Stimulated activated memory B cell treated with anti-CD40 and anti-IgM and Interleukin-4, amounts not matched to agents 10 μg/mL and 1 μg/mL and 100 μg/mL, for 72 hours (primary cell): ENCODE data around the gene NRP2.

Experiments used
- ATAC-seq: fragments of 150-1000 bp; cut with Tn5 transposase; 2 replicates; pipeline ENCODE4 v1.10.0; 2021
- H3K27ac Mint-ChIP-seq: one replicate; pipeline ENCODE4 v1.8.0; 2022; ENCODE audit warnings: mild to moderate bottlenecking, mixed read lengths
- H3K27me3 Mint-ChIP-seq: one replicate; pipeline ENCODE4 v1.8.0; 2022; ENCODE audit warnings: mixed read lengths
- H3K36me3 Mint-ChIP-seq: one replicate; pipeline ENCODE4 v1.8.0; 2022; ENCODE audit warnings: mixed read lengths
- H3K4me1 Mint-ChIP-seq: one replicate; pipeline ENCODE4 v1.8.0; 2022; ENCODE audit warnings: mixed read lengths
- H3K4me3 Mint-ChIP-seq: one replicate; pipeline ENCODE4 v1.8.0; 2022; ENCODE audit warnings: mild to moderate bottlenecking, moderate library complexity, mixed read lengths
- H3K9me3 Mint-ChIP-seq: one replicate; pipeline ENCODE4 v1.8.0; 2022; ENCODE audit warnings: mixed read lengths

The NRP2 gene

GRCh38 chr2:205769495-205769850 is 87.2 kb downstream of the NRP2 start:
- no peak overlapping the region for H3K4me3 Mint-ChIP-seq
- no peaks in the 10 kb centered on the region for H3K36me3 Mint-ChIP-seq
- H3K27me3 Mint-ChIP-seq = peaks cover 55% of the 10 kb centered on the region
- no peak overlapping the region for H3K27ac Mint-ChIP-seq
- peaks cover 6% of the 10 kb centered on the region for H3K4me1 Mint-ChIP-seq
- H3K9me3 Mint-ChIP-seq = no peaks in the 10 kb centered on the region
- no peak for ATAC-seq

DNA sequence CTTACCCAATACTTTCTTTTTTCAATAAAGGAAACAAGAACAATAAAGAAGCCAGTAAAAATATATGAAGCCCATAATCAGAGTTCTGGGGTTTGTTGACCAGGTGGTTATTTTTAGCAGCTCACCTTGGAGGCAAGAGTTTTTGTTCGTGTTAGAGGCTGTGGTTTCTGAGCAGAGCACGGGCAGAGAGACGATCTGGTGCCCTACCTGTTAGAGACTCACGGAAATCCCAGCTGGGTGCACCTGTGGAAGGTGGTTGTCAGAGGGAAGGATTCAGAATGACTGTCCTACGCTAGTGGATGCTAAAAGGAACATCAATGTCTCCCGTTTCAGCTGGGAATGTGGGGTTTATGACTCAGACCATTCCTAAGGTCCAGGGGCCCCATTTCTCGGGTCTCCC is 87.6 kb downstream of the NRP2 start:
- Mint-ChIP-seq H3K27ac (no peak overlapping the region), H3K36me3 (no peaks in the 10 kb centered on the region), H3K27me3 (peaks cover 52% of the 10 kb centered on the region), H3K4me3 (no peak overlapping the region), H3K9me3 (no peaks in the 10 kb centered on the region), H3K4me1 (peaks cover 6% of the 10 kb centered on the region)
- ATAC-seq = no peak

- H3K36me3 Mint-ChIP-seq = no peaks in the 10 kb centered on the region
- H3K4me3 Mint-ChIP-seq = no peak overlapping the region
- no peaks in the 10 kb centered on the region for H3K9me3 Mint-ChIP-seq
- no peak for ATAC-seq
- no peak overlapping the region for H3K27ac Mint-ChIP-seq
- H3K27me3 Mint-ChIP-seq = peaks cover 52% of the 10 kb centered on the region
- H3K4me1 Mint-ChIP-seq = peaks cover 12% of the 10 kb centered on the region
Observed at GRCh38 chr2:205770577-205770976, 88.3 kb downstream of the NRP2 start.

- Mint-ChIP-seq H3K27ac (no peak overlapping the region), H3K4me3 (no peak overlapping the region), H3K4me1 (peaks cover 16% of the 10 kb centered on the region), H3K27me3 (peaks cover 54% of the 10 kb centered on the region), H3K9me3 (no peaks in the 10 kb centered on the region), H3K36me3 (no peaks in the 10 kb centered on the region)
- ATAC-seq = no peak
Observed at GRCh38 chr2:205771031-205771430, 88.7 kb downstream of the NRP2 start.

GRCh38 chr2:205771666-205772065 is 89.4 kb downstream of the NRP2 start:
- H3K36me3 Mint-ChIP-seq = no peaks in the 10 kb centered on the region
- H3K4me3 Mint-ChIP-seq = no peak overlapping the region
- no peaks in the 10 kb centered on the region for H3K9me3 Mint-ChIP-seq
- H3K4me1 Mint-ChIP-seq = peaks cover 20% of the 10 kb centered on the region
- no peak for ATAC-seq
- H3K27me3 Mint-ChIP-seq = peaks cover 58% of the 10 kb centered on the region
- H3K27ac Mint-ChIP-seq = no peak overlapping the region

DNA sequence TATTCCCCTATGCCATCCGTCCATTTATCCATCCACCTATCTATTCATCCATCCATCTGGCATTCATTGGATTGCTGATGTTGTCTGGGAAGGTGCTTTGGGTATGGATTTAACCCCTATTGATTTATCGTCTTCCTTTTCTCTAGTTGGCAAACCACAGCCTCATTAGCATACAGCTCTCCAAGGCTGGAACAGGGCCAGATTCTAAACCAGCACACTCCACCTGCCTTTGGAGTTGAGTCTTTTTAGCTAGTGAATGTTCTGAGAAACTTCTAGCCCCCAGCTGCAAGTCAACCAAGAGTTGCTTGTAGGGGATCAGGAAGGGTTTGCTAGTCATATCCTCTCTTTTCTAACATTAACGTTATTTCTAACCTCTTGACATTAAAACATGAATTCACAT is 90.7 kb downstream of the NRP2 start:
- no peak overlapping the region for H3K27ac Mint-ChIP-seq
- H3K27me3 Mint-ChIP-seq = peaks cover 62% of the 10 kb centered on the region
- ATAC-seq = no peak
- peaks cover 16% of the 10 kb centered on the region for H3K4me1 Mint-ChIP-seq
- H3K36me3 Mint-ChIP-seq = no peaks in the 10 kb centered on the region
- no peaks in the 10 kb centered on the region for H3K9me3 Mint-ChIP-seq
- H3K4me3 Mint-ChIP-seq = no peak overlapping the region

GRCh38 chr2:205773989-205774388 is 91.7 kb downstream of the NRP2 start:
- peaks cover 57% of the 10 kb centered on the region for H3K27me3 Mint-ChIP-seq
- H3K4me1 Mint-ChIP-seq = peaks cover 16% of the 10 kb centered on the region
- H3K9me3 Mint-ChIP-seq = no peaks in the 10 kb centered on the region
- H3K4me3 Mint-ChIP-seq = no peak overlapping the region
- no peaks in the 10 kb centered on the region for H3K36me3 Mint-ChIP-seq
- no peak for ATAC-seq
- no peak overlapping the region for H3K27ac Mint-ChIP-seq

GRCh38 chr2:205775097-205775877 is 93.0 kb downstream of the NRP2 start:
- Mint-ChIP-seq H3K4me3 (no peak overlapping the region), H3K9me3 (no peaks in the 10 kb centered on the region), H3K36me3 (no peaks in the 10 kb centered on the region), H3K4me1 (peaks cover 16% of the 10 kb centered on the region), H3K27ac (no peak overlapping the region), H3K27me3 (peaks cover 50% of the 10 kb centered on the region)
- ATAC-seq = no peak

DNA sequence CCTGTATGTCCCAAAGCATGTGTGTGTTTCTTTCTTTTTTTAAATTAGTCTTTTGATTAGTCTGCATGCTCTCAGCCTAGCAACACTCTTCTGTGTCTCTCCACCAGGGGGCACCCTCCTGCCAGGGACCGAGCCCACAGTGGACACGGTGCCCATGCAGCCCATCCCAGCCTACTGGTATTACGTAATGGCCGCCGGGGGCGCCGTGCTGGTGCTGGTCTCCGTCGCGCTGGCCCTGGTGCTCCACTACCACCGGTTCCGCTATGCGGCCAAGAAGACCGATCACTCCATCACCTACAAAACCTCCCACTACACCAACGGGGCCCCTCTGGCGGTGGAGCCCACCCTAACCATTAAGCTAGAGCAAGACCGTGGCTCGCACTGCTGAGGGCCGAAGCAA is 93.8 kb downstream of the NRP2 start:
- Mint-ChIP-seq H3K4me3 (no peak overlapping the region), H3K27me3 (peaks cover 43% of the 10 kb centered on the region), H3K9me3 (no peaks in the 10 kb centered on the region), H3K4me1 (peaks cover 16% of the 10 kb centered on the region), H3K36me3 (no peaks in the 10 kb centered on the region), H3K27ac (no peak overlapping the region)
- ATAC-seq = peak; percentile 16

GRCh38 chr2:205776720-205777119 is 94.4 kb downstream of the NRP2 start:
- H3K9me3 Mint-ChIP-seq = no peaks in the 10 kb centered on the region

DNA sequence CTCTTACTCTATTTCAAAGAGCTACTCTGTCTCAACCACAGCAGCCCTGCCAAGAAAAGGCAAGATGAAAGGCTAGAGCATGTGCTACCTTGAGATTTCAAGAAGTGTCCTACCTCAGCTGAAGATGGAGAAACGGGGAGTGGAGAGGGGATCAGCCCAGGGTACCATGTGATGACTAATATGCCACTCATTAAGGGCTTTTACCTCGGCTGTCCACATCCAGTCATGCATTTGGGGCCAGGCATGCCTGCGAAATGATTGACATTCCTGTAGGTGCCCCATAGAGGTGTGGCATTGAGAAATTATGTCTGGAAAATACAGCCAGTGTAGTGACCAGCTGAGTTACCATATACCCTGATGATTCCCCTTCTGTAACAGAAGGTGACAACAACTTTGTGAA is 96.1 kb downstream of the NRP2 start:
- Mint-ChIP-seq H3K27me3 (peaks cover 29% of the 10 kb centered on the region), H3K4me3 (no peak overlapping the region), H3K36me3 (no peaks in the 10 kb centered on the region), H3K27ac (no peak overlapping the region), H3K9me3 (no peaks in the 10 kb centered on the region), H3K4me1 (peaks cover 16% of the 10 kb centered on the region)
- no peak for ATAC-seq

More at GRCh38 chr2:205776720-205777119, 94.4 kb downstream of the NRP2 start:
- Mint-ChIP-seq H3K27me3 (peaks cover 43% of the 10 kb centered on the region), H3K4me3 (no peak overlapping the region), H3K4me1 (peaks cover 16% of the 10 kb centered on the region), H3K27ac (no peak overlapping the region), H3K36me3 (no peaks in the 10 kb centered on the region)
- no peak for ATAC-seq

- Mint-ChIP-seq H3K27me3 (peaks cover 29% of the 10 kb centered on the region), H3K4me1 (peaks cover 9% of the 10 kb centered on the region), H3K9me3 (no peaks in the 10 kb centered on the region), H3K4me3 (no peak overlapping the region), H3K36me3 (no peaks in the 10 kb centered on the region), H3K27ac (no peak overlapping the region)
- ATAC-seq = no peak
Observed at GRCh38 chr2:205780645-205781044, 98.3 kb downstream of the NRP2 start.

DNA sequence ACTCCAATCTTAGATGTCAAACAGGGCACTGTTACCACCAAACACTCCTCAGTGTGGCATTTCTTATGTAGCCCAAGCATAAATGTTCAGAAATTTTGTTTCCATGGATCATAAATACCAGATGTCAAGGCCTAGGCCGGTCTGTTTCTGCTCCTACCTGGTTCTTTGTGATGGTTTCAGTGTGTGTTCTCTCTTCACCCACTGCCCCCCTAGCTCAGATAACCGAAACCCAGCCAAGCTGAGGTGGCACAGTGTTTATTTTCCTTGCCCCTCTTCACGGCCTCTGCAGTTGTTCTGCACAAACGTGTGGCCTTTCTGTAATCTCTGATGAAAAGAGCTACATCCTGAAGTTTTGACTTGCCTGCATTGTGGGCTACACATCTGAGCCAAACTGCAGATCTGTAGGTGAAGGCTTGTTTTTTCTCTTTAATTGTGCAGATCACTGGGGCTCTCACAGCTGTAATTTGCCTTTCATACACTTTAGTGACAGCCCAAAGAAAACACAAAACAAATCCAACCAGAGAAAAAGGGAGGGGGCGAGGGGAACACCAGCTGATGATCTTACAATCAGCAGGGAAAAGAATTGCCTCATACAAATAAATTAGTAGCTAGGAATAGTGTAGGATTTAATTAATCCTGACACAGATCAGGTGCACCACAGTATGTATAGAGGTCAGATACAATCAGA is 99.1 kb downstream of the NRP2 start:
- H3K4me1 Mint-ChIP-seq = peaks cover 2% of the 10 kb centered on the region
- H3K4me3 Mint-ChIP-seq = no peak overlapping the region
- no peak overlapping the region for H3K27ac Mint-ChIP-seq
- H3K9me3 Mint-ChIP-seq = no peaks in the 10 kb centered on the region
- ATAC-seq = no peak
- H3K27me3 Mint-ChIP-seq = peaks cover 22% of the 10 kb centered on the region
- H3K36me3 Mint-ChIP-seq = no peaks in the 10 kb centered on the region

DNA sequence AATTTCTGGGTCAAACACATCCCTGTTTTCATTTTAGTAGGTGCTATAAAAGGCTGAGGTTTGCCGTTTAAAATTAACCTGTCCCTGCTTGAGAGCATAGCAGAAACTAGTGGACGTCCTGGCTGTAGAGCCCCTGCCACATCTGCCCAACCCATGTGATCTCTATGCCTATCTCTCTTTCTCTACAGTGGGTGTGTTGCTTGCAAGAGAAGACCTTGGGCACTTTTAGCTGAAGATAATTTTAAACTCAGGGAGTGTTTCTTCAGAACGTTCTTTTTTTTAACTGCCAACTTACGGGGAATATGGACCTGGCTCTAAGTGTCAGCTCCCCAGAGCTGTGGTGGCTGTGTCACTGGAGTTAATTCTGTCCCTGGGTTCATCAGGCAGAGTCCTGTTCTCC is 100.6 kb downstream of the NRP2 start:
- Mint-ChIP-seq H3K4me1 (no peaks in the 10 kb centered on the region), H3K27me3 (peaks cover 9% of the 10 kb centered on the region), H3K9me3 (no peaks in the 10 kb centered on the region), H3K36me3 (no peaks in the 10 kb centered on the region), H3K4me3 (no peak overlapping the region), H3K27ac (no peak overlapping the region)
- no peak for ATAC-seq

DNA sequence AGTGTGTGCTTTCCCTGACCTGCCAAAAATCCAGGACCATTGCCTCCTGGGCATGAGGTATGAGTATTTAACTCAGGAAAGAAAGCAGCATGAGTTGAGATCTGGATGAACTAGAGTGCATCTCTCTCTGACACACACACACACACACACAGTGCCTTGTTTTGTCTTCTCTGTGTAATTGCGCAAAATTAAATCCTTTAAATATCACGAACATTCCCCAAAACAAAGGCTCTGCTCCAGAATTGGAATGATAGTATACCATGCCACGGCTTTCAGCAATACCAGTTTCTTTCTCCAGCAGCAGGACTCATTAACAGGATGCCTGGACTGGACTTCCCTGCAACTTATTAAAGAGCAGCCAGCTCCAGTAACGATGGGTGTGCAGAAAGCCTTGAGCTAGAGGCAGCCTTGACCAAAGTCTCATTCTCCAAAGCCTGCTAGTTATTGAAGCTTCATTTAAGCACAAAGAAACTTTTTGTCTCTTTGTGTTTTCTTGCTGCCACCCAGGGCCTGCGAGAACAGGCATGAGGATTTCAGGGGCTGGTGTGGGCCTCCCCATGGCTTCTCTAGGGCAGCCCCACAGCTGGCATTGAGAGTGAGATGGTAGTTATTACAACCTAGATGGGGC is 101.7 kb downstream of the NRP2 start:
- Mint-ChIP-seq H3K27me3 (peaks cover 9% of the 10 kb centered on the region), H3K4me3 (no peak overlapping the region), H3K27ac (no peak overlapping the region), H3K36me3 (no peaks in the 10 kb centered on the region), H3K4me1 (no peaks in the 10 kb centered on the region), H3K9me3 (no peaks in the 10 kb centered on the region)
- no peak for ATAC-seq
